Fibroblast of skin of back (primary cell): ENCODE measurements around the gene MAML1.

ENCODE experiments used
- DNase-seq: peaks from one replicate; pipeline ENCODE4 v3.0.0-alpha.2; 2013

Gene MAML1

DNA sequence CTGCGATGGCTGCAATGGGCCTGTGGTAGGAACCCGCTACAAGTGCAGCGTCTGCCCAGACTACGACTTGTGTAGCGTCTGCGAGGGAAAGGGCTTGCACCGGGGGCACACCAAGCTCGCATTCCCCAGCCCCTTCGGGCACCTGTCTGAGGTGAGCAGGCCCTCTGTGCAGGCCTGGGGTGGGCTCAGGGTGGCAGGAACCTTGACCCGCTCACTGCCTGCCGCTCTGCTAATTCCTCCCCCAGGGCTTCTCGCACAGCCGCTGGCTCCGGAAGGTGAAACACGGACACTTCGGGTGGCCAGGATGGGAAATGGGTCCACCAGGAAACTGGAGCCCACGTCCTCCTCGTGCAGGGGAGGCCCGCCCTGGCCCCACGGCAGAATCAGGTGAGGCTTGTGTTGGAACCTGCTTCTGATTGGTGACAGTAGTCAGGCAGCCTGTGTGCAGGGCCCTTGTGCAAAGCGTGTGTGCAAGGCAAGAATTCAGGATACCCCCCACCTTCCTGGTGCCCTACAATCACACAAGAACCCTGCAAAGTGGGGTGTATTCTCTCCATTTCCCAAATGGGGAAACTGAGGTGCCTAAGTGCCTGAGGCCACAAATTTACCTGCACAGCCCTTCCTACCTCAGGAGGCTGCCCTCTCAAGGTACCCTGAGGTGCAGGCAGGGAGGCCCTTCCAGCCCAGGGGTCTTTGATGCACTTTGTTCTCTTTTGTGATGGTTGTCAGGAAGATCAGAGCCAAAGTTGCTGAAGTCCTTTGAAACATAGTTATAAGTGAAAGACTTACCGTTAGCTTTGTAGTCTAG is 91.5 kb downstream of the MAML1 start:
- no peak for DNase-seq

DNA sequence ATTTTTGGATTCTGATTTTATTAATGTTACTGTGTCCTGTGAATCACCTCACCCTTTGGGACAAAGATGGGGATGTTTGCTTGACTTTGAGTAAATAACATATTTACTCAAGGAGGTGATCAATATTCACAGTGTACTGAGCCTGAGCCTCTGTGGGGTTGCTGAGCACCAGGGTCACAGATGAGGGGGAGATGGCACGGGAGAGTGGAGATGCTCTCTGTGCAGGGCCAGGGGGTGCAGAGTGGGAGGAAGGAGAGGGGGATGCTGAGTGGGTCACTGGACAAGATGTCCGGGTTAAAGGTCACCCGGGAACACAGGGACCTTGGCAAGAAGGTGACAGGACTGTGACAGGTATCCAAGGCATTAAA is 92.1 kb downstream of the MAML1 start:
- no peak for DNase-seq

DNA sequence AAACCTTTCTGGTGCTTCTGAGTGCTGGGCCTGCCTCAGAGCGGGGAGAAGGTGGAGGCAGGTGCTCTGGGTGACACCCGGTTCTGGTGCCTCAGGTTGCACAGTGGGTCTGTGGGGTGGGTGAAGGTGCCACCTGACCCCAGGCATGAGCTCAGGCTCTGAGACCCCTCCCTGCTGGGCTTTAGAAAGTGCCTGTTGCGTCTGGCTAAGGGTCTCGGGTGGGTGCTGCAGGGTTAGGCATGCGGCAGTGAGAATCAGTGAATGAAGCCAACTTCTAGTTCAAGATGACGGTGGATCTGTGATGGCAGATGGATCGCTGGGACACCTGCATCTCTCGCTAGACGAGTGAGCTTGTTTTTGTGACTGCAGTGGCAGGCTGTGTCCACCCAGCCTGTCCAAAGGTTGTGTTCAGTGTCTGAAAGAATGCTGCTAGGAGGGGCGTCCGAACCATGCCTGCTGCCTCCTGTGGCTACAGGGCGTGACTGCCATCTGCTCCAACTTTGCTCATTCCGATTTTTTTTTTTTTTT is 93.1 kb downstream of the MAML1 start:
- no peak for DNase-seq
